ENCODE measurements around the gene OTULIN. TPM values are rescaled to one million over a fixed set of nuclear protein-coding genes. Genes with fewer than 3 reads are reported as not detected.

The OTULIN gene
- total RNA-seq, 1 donor from 2014 or later = 28.1 TPM

- no peak for TF ChIP-seq CTCF (IDR thresholded peaks at IDR 0.05; ENCODE audit: insufficient read depth, low read depth, low read length)
- TF ChIP-seq EZH2 (IDR thresholded peaks at IDR 0.05; ENCODE audit: insufficient read depth, low read length) = no peak
- H3K4me2 ChIP-seq (ENCODE audit: low read length) = no peak overlapping the region
- H3K27me3 Mint-ChIP-seq (ENCODE audit: low read depth, unreplicated experiment) = peaks cover 5% of the 10 kb centered on the region
- no peak overlapping the region for H3K4me3 ChIP-seq (ENCODE audit: insufficient read depth, low read depth, low read length)
- no peaks in the 10 kb centered on the region for H3K9me3 ChIP-seq (ENCODE audit: insufficient read depth, low read depth, low read length)
- H3K4me1 ChIP-seq (ENCODE audit: insufficient read depth, low read length) = no peaks in the 10 kb centered on the region
- DNase-seq (ENCODE audit: low read depth) (no peak), FAIRE-seq (no peak)
- H3K36me3 ChIP-seq (ENCODE audit: insufficient read depth, low read length) = no peaks in the 10 kb centered on the region
- no peaks in the 10 kb centered on the region for H3K4me1 Mint-ChIP-seq (ENCODE audit: low read depth, unreplicated experiment)
- no peaks in the 10 kb centered on the region for H3K27me3 ChIP-seq (ENCODE audit: insufficient read depth, low read length)
- H3K9me3 Mint-ChIP-seq (ENCODE audit: unreplicated experiment) = no peaks in the 10 kb centered on the region
- H3K9ac ChIP-seq (ENCODE audit: low read length) = no peak overlapping the region
- H3K36me3 Mint-ChIP-seq (ENCODE audit: low read depth, unreplicated experiment) = no peaks in the 10 kb centered on the region
- no peaks in the 10 kb centered on the region for H3K79me2 ChIP-seq (ENCODE audit: insufficient read depth, low read length)
- H3K4me3 Mint-ChIP-seq (ENCODE audit: unreplicated experiment) = no peak overlapping the region
- no peaks in the 10 kb centered on the region for H4K20me1 ChIP-seq (ENCODE audit: insufficient read depth, low read length)
- H2AFZ ChIP-seq (ENCODE audit: low read depth, low read length) = no peak overlapping the region
- H3K27ac ChIP-seq (ENCODE audit: low read depth, low read length) = no peak overlapping the region
- no peak overlapping the region for H3K27ac Mint-ChIP-seq (ENCODE audit: unreplicated experiment)
Observed at GRCh38 chr5:14630671-14631070, 33.8 kb upstream of the OTULIN start.

- Mint-ChIP-seq H3K27me3 (ENCODE audit: low read depth, unreplicated experiment) (no peaks in the 10 kb centered on the region), H3K27ac (ENCODE audit: unreplicated experiment) (no peak overlapping the region), H3K4me1 (ENCODE audit: low read depth, unreplicated experiment) (peaks cover 2% of the 10 kb centered on the region), H3K9me3 (ENCODE audit: unreplicated experiment) (no peaks in the 10 kb centered on the region), H3K36me3 (ENCODE audit: low read depth, unreplicated experiment) (no peaks in the 10 kb centered on the region), H3K4me3 (ENCODE audit: unreplicated experiment) (no peak overlapping the region)
- Histone ChIP-seq H3K36me3 (ENCODE audit: insufficient read depth, low read length) (no peaks in the 10 kb centered on the region), H3K4me3 (ENCODE audit: insufficient read depth, low read depth, low read length) (no peak overlapping the region), H3K79me2 (ENCODE audit: insufficient read depth, low read length) (no peaks in the 10 kb centered on the region), H3K27me3 (ENCODE audit: insufficient read depth, low read length) (peaks cover 17% of the 10 kb centered on the region), H3K4me1 (ENCODE audit: insufficient read depth, low read length) (no peaks in the 10 kb centered on the region), H3K27ac (ENCODE audit: low read depth, low read length) (no peak overlapping the region), H3K9me3 (ENCODE audit: insufficient read depth, low read depth, low read length) (no peaks in the 10 kb centered on the region), H3K4me2 (ENCODE audit: low read length) (no peak overlapping the region), H2AFZ (ENCODE audit: low read depth, low read length) (no peak overlapping the region), H4K20me1 (ENCODE audit: insufficient read depth, low read length) (no peaks in the 10 kb centered on the region), H3K9ac (ENCODE audit: low read length) (no peak overlapping the region)
- FAIRE-seq (no peak), DNase-seq (ENCODE audit: low read depth) (no peak)
- no peak for TF ChIP-seq EZH2 (IDR thresholded peaks at IDR 0.05; ENCODE audit: insufficient read depth, low read length)
- no peak for TF ChIP-seq CTCF (IDR thresholded peaks at IDR 0.05; ENCODE audit: insufficient read depth, low read depth, low read length)
Observed at GRCh38 chr5:14635656-14636055, 28.9 kb upstream of the OTULIN start.

GRCh38 chr5:14640765-14641164, 23.8 kb upstream of the OTULIN start:
- H3K27me3 ChIP-seq (ENCODE audit: insufficient read depth, low read length) = peaks cover 17% of the 10 kb centered on the region
- H3K9me3 ChIP-seq (ENCODE audit: insufficient read depth, low read depth, low read length) = no peaks in the 10 kb centered on the region
- H3K9ac ChIP-seq (ENCODE audit: low read length) = no peak overlapping the region
- H2AFZ ChIP-seq (ENCODE audit: low read depth, low read length) = no peak overlapping the region
- no peak overlapping the region for H3K27ac ChIP-seq (ENCODE audit: low read depth, low read length)
- H3K4me1 Mint-ChIP-seq (ENCODE audit: low read depth, unreplicated experiment) = peaks cover 6% of the 10 kb centered on the region
- H3K9me3 Mint-ChIP-seq (ENCODE audit: unreplicated experiment) = no peaks in the 10 kb centered on the region
- no peak overlapping the region for H3K4me3 ChIP-seq (ENCODE audit: insufficient read depth, low read depth, low read length)
- H4K20me1 ChIP-seq (ENCODE audit: insufficient read depth, low read length) = no peaks in the 10 kb centered on the region
- no peak overlapping the region for H3K27ac Mint-ChIP-seq (ENCODE audit: unreplicated experiment)
- H3K36me3 ChIP-seq (ENCODE audit: insufficient read depth, low read length) = no peaks in the 10 kb centered on the region
- peaks cover 2% of the 10 kb centered on the region for H3K36me3 Mint-ChIP-seq (ENCODE audit: low read depth, unreplicated experiment)
- peaks cover under 1% of the 10 kb centered on the region for H3K27me3 Mint-ChIP-seq (ENCODE audit: low read depth, unreplicated experiment)
- no peaks in the 10 kb centered on the region for H3K79me2 ChIP-seq (ENCODE audit: insufficient read depth, low read length)
- no peak overlapping the region for H3K4me2 ChIP-seq (ENCODE audit: low read length)
- TF ChIP-seq CTCF (IDR thresholded peaks at IDR 0.05; ENCODE audit: insufficient read depth, low read depth, low read length) (no peak), EZH2 (IDR thresholded peaks at IDR 0.05; ENCODE audit: insufficient read depth, low read length) (no peak)
- DNase-seq (ENCODE audit: low read depth) (no peak), FAIRE-seq (no peak)
- no peaks in the 10 kb centered on the region for H3K4me1 ChIP-seq (ENCODE audit: insufficient read depth, low read length)
- H3K4me3 Mint-ChIP-seq (ENCODE audit: unreplicated experiment) = no peak overlapping the region

Measured in astrocyte (in vitro differentiated cells and primary cell).